ENCODE results near the gene SBF2. TPM values are rescaled to one million over a fixed set of nuclear protein-coding genes. Genes with fewer than 3 reads are reported as not detected.

SBF2 gene
- total RNA-seq, 2 donors from 2014 or later, result 53.8 to 60.8 TPM

DNA sequence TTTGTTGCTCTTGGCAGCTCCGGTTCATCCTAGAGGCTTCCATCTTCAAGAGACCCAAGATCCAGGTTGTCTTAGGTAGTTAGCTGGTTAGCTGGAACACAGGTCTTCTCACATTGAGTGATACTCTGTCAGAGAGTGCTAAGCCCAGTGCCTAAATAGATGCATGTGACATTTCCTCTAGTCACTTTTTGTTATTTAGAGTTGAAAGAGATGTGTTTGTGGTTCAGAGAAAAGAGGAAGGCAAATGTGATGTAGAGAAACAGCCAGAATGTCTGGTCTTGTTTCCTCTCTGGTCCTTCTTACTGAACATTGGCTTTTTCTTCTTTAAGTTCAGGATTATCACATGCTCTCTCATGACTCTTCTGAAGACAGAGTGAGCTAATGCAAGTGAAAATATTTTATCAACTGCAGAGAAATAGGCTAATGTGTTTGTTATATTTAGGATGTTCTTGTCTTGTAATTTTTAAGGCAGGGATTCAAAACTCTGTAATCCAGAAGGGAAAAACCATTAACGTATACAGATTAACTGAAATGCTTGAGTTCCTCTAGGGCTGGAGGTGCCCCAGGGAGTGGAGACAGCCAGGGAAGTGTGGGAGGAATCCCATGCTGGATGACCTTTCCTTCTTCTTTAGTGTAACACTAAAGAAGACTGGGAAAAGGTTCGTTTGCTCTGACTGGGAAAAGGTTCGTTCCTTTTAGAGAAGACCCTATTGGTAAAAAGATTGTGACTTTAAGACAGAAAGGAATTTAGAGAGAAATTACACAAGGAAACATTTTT lies 554.7 kb downstream of the SBF2 start:
- Histone ChIP-seq H3K4me3 (no peak overlapping the region), H3K27ac (no peak overlapping the region), H3K9me3 (no peaks in the 10 kb centered on the region), H3K27me3 (replicated peaks; ENCODE audit: insufficient read depth) (no peaks in the 10 kb centered on the region), H3K36me3 (peaks cover 27% of the 10 kb centered on the region), H3K4me1 (ENCODE audit: control insufficient read depth in 1 of 2, low read depth in 2 of 2) (peaks cover 3 to 4% of the 10 kb centered on the region in 2 donors)
- TF ChIP-seq, protein P1, sequence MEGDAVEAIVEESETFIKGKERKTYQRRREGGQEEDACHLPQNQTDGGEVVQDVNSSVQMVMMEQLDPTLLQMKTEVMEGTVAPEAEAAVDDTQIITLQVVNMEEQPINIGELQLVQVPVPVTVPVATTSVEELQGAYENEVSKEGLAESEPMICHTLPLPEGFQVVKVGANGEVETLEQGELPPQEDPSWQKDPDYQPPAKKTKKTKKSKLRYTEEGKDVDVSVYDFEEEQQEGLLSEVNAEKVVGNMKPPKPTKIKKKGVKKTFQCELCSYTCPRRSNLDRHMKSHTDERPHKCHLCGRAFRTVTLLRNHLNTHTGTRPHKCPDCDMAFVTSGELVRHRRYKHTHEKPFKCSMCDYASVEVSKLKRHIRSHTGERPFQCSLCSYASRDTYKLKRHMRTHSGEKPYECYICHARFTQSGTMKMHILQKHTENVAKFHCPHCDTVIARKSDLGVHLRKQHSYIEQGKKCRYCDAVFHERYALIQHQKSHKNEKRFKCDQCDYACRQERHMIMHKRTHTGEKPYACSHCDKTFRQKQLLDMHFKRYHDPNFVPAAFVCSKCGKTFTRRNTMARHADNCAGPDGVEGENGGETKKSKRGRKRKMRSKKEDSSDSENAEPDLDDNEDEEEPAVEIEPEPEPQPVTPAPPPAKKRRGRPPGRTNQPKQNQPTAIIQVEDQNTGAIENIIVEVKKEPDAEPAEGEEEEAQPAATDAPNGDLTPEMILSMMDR (IDR thresholded peaks at IDR 0.05), result no peak
- DNase-seq (ENCODE audit: low spot score) (no peak), ATAC-seq (ENCODE audit: insufficient number of reproducible peaks, low FRiP score, low read depth) (no peak)

GRCh38 chr11:9738707-9739106 lies 555.3 kb downstream of the SBF2 start:
- Histone ChIP-seq H3K4me1 (ENCODE audit: control insufficient read depth in 1 of 2, low read depth in 2 of 2) (peaks cover 3 to 4% of the 10 kb centered on the region in 2 donors), H3K27ac (no peak overlapping the region), H3K27me3 (replicated peaks; ENCODE audit: insufficient read depth) (no peaks in the 10 kb centered on the region), H3K9me3 (no peaks in the 10 kb centered on the region), H3K36me3 (peaks cover 27% of the 10 kb centered on the region), H3K4me3 (no peak overlapping the region)
- no peak for DNase-seq (ENCODE audit: low spot score)
- TF ChIP-seq, protein P1 (IDR thresholded peaks at IDR 0.05), result no peak
- no peak for ATAC-seq (ENCODE audit: insufficient number of reproducible peaks, low FRiP score, low read depth)

DNA sequence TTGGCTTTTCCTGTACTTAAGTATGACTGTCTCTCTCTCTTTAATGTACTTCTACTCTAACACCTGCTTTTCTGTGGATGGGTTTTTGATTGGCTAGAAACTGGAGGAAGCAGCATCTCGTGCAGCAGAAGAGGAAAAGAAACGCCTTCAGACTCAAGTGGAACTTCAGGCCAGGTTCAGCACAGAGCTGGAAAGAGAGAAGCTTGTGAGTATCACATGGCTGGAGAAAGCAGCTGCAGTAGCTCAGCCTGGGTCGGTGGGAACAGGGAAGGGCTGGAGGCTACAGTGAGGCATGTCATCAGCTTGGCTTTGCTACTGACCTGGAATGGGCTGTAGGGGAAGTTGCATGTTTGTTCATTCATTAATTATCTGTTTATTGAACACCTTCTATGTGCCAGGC lies 555.9 kb downstream of the SBF2 start:
- Histone ChIP-seq H3K36me3 (peaks cover 32% of the 10 kb centered on the region), H3K4me3 (no peak overlapping the region), H3K27me3 (replicated peaks; ENCODE audit: insufficient read depth) (no peaks in the 10 kb centered on the region), H3K9me3 (no peaks in the 10 kb centered on the region), H3K4me1 (ENCODE audit: control insufficient read depth in 1 of 2, low read depth in 2 of 2) (peaks cover 3 to 4% of the 10 kb centered on the region in 2 donors), H3K27ac (no peak overlapping the region)
- DNase-seq (ENCODE audit: low spot score), result no peak
- no peak for ATAC-seq (ENCODE audit: insufficient number of reproducible peaks, low FRiP score, low read depth)
- TF ChIP-seq, protein P1 (IDR thresholded peaks at IDR 0.05), result no peak

GRCh38 chr11:9736365-9736764 lies 557.7 kb downstream of the SBF2 start:
- TF ChIP-seq, protein P1 (IDR thresholded peaks at IDR 0.05), result no peak
- no peak overlapping the region for H3K4me3 ChIP-seq
- H3K27ac ChIP-seq, result no peak overlapping the region
- no peaks in the 10 kb centered on the region for H3K27me3 ChIP-seq (replicated peaks; ENCODE audit: insufficient read depth)
- no peaks in the 10 kb centered on the region for H3K9me3 ChIP-seq
- peaks cover 39% of the 10 kb centered on the region for H3K36me3 ChIP-seq
- DNase-seq (ENCODE audit: low spot score) (no peak), ATAC-seq (ENCODE audit: insufficient number of reproducible peaks, low FRiP score, low read depth) (no peak)
- H3K4me1 ChIP-seq (ENCODE audit: control insufficient read depth in 1 of 2, low read depth in 2 of 2), result peaks cover 3 to 4% of the 10 kb centered on the region in 2 donors

- H3K4me3 ChIP-seq, result no peak overlapping the region
- DNase-seq (ENCODE audit: low spot score), result no peak
- H3K36me3 ChIP-seq, result peaks cover 36% of the 10 kb centered on the region
- H3K4me1 ChIP-seq (ENCODE audit: control insufficient read depth in 1 of 2, low read depth in 2 of 2), result peaks cover 3 to 4% of the 10 kb centered on the region in 2 donors
- TF ChIP-seq, protein P1 (IDR thresholded peaks at IDR 0.05), result no peak
- H3K9me3 ChIP-seq, result no peaks in the 10 kb centered on the region
- H3K27me3 ChIP-seq (replicated peaks; ENCODE audit: insufficient read depth), result no peaks in the 10 kb centered on the region
- H3K27ac ChIP-seq, result no peak overlapping the region
- ATAC-seq (ENCODE audit: insufficient number of reproducible peaks, low FRiP score, low read depth), result no peak
Measured at GRCh38 chr11:9735919-9736318, 558.1 kb downstream of the SBF2 start.
